K562 (cell line): ENCODE results near the gene MROH8.
"Not testable (repeated sequence)": the region's sequence is repeated elsewhere in the genome, so short reads cannot be mapped to it uniquely, and the experiment has no call there.

Source experiments
- EP300 ChIP-seq: IDR thresholded peaks from 2 replicates; pipeline ENCODE4 v1.6.1; 2012; ENCODE audit warnings: low read length, improper control_type of control experiment
- NR1H2 ChIP-seq: sonication (generic); formaldehyde crosslinking; IDR thresholded peaks from 2 replicates; pipeline ENCODE4 v1.4.0; 2020; ENCODE audit warnings: mild to moderate bottlenecking, missing genetic modification reagents
- SREBF2 ChIP-seq: sonication (generic); formaldehyde crosslinking; IDR thresholded peaks from 2 replicates; pipeline ENCODE4 v1.4.0; 2020; ENCODE audit warnings: mild to moderate bottlenecking, missing genetic modification reagents
- ZC3H11A ChIP-seq: IDR thresholded peaks from 2 replicates; pipeline ENCODE4 v1.6.1; 2012; ENCODE audit warnings: low read depth, low read length, improper control_type of control experiment
- TF ChIP-seq, protein P1 (sequence below): sonication (generic); formaldehyde crosslinking; IDR thresholded peaks from 2 replicates; pipeline ENCODE4 v1.5.0; 2020; ENCODE audit warnings: missing genetic modification reagents

DNA sequence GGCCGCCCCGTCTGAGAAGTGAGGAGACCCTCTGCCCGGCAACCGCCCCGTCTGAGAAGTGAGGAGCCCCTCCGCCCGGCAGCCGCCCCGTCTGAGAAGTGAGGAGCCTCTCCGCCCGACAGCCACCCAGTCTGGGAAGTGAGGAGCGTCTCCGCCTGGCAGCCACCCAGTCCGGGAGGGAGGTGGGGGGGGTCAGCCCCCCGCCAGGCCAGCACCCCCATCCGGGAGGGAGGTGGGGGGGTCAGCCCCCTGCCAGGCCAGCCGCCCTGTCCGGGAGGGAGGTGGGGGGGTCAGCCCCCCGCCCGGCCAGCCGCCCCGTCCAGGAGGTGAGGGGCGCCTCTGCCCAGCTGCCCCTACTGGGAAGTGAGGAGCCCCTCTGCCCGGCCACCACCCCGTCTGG, 109.8 kb downstream of the MROH8 start:
- not testable (repeated sequence) for TF ChIP-seq SREBF2 (CRISPR knock-in tag); ZC3H11A; NR1H2 (CRISPR knock-in tag); EP300
- TF ChIP-seq, protein P1, sequence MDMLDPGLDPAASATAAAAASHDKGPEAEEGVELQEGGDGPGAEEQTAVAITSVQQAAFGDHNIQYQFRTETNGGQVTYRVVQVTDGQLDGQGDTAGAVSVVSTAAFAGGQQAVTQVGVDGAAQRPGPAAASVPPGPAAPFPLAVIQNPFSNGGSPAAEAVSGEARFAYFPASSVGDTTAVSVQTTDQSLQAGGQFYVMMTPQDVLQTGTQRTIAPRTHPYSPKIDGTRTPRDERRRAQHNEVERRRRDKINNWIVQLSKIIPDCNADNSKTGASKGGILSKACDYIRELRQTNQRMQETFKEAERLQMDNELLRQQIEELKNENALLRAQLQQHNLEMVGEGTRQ (CRISPR knock-in tag) = not testable (repeated sequence)
